ENCODE results near the gene SYT2.

GRCh38 chr1:202725526-202725925 is 15.3 kb upstream of the SYT2 start:
- TF ChIP-seq POLR2A (IDR thresholded peaks at IDR 0.05; ENCODE audit: low read depth, low read length), result no peak
- TF ChIP-seq POLR2AphosphoS5 (IDR thresholded peaks at IDR 0.05; ENCODE audit: low read depth, low read length), result no peak
- TF ChIP-seq TAF1 (IDR thresholded peaks at IDR 0.05; ENCODE audit: low read depth, low read length), result no peak
- no peak for TF ChIP-seq SPI1 (IDR thresholded peaks at IDR 0.05; ENCODE audit: low read depth, low read length)
- TF ChIP-seq PAX5 (IDR thresholded peaks at IDR 0.05; ENCODE audit: insufficient read depth, low read length, severe bottlenecking), result no peak

Measured in GM12891 (cell line).